HepG2 (cell line): ENCODE data around the gene FAM217B. TPM values are rescaled to one million over a fixed set of nuclear protein-coding genes. Genes with fewer than 3 reads are reported as not detected.

ENCODE experiments used
- ATAC-seq: fragments of 200-7000 bp; cut with Tn5 transposase; 3 replicates; pipeline ENCODE4 v1.9.1; 2020; ENCODE audit warnings: mild to moderate bottlenecking, moderate library complexity
- BruUV-seq: library from RNA; stranded (reverse); fragments of 400-500 nt; replicated peaks from 2 replicates; lab custom pipeline; 2021; lab: Mats Ljungman, UMichigan
- CTCF ChIA-PET: fragments of 300-600 bp; formaldehyde crosslinking; extraction: SDS; loops from one replicate; lab custom pipeline; 2021; ENCODE audit warnings: low total read pairs, inconsistent platforms, low intra/inter-chr PET ratio; lab: Yijun Ruan, JAX
- POLR2A ChIA-PET: fragments of 350-600 bp; sonication (Branson Sonifier 250); formaldehyde crosslinking; loops from one replicate; lab custom pipeline; 2020; ENCODE audit warnings: antibody characterized with exemption, inconsistent platforms; lab: Yijun Ruan, JAX
- DNase-seq: peaks from one replicate; pipeline ENCODE4 v3.0.0-alpha.2; 2015; ENCODE audit warnings: low spot score
- FAIRE-seq: peaks from 3 replicates; lab custom pipeline; 2011; peaks lifted over from hg19 to GRCh38; lab: Jason Lieb, UNC
- H2AFZ ChIP-seq: one replicate; pipeline ENCODE4 v1.6.1; 2011; ENCODE audit warnings: low read length, inconsistent platforms
- H3K27ac ChIP-seq: fragments of 300-600 bp; 3 replicates; pipeline ENCODE4 v1.8.0; 2011; ENCODE audit warnings: mixed run types, mild to moderate bottlenecking, mixed read lengths, low read length, inconsistent platforms; ENCODE audit not compliant: insufficient read depth; ENCODE audit errors: extremely low read length
- H3K27me3 ChIP-seq, 2 experiments: fragments of 200-600 bp in 1 of 2; 2 replicates in 1 of 2; 3 replicates in 1 of 2; pipeline versions ENCODE4 v1.6.0 to v1.8.0; 2011; ENCODE audit warnings: low read length in 2 of 2, mild to moderate bottlenecking in 2 of 2, moderate library complexity in 2 of 2, inconsistent platforms in 1 of 2; ENCODE audit not compliant: insufficient read depth in 2 of 2, control insufficient read depth in 1 of 2
- H3K36me3 ChIP-seq, 2 experiments: fragments of 200-600 bp in 1 of 2; replicated peaks in 1 of 2; 2 replicates in 1 of 2; 3 replicates in 1 of 2; pipeline versions ENCODE4 v1.5.1 to v1.8.0; 2011; ENCODE audit warnings: low read length in 2 of 2, inconsistent platforms in 1 of 2; ENCODE audit not compliant: insufficient read depth in 2 of 2, control insufficient read depth in 1 of 2
- H3K4me1 ChIP-seq: 2 replicates; pipeline ENCODE4 v1.5.1; 2012; ENCODE audit warnings: low read length, inconsistent platforms; ENCODE audit not compliant: insufficient read depth
- H3K4me2 ChIP-seq: 2 replicates; pipeline ENCODE4 v1.6.0; 2011; ENCODE audit warnings: low read depth, low read length, inconsistent platforms
- H3K4me3 ChIP-seq, 3 experiments: fragments of 200-600 bp in 1 of 3; sonication (generic), shearing (Covaris generic) in 1 of 3; replicated peaks in 1 of 3; 2 replicates each; pipeline ENCODE4 v1.5.1; 2011 to 2016; ENCODE audit warnings: low read length in 3 of 3, inconsistent platforms in 2 of 3, low read depth in 2 of 3, mild to moderate bottlenecking in 2 of 3, control low read depth in 1 of 3, mixed read lengths in 1 of 3; ENCODE audit not compliant: insufficient read depth in 1 of 3
- H3K79me2 ChIP-seq: one replicate; pipeline ENCODE4 v1.6.1; 2011; ENCODE audit warnings: low read length, inconsistent platforms; ENCODE audit not compliant: insufficient read depth
- H3K9ac ChIP-seq: 2 replicates; pipeline ENCODE4 v1.6.0; 2011; ENCODE audit warnings: mild to moderate bottlenecking, low read depth, low read length, inconsistent platforms; ENCODE audit not compliant: insufficient read depth
- H3K9me3 ChIP-seq: 2 replicates; pipeline ENCODE4 v1.5.1; 2012; ENCODE audit warnings: mild to moderate bottlenecking, low read length
- H4K20me1 ChIP-seq: 2 replicates; pipeline ENCODE4 v1.6.0; 2011; ENCODE audit warnings: inconsistent platforms, mild to moderate bottlenecking, low read length, moderate library complexity; ENCODE audit not compliant: insufficient read depth
- EP300 ChIP-seq, 3 experiments: sonication (generic) in 1 of 3; formaldehyde crosslinking in 1 of 3; IDR thresholded peaks; 2 replicates each; pipeline versions ENCODE4 v1.5.1 to v1.6.1; 2011 to 2020; ENCODE audit warnings: low read depth in 2 of 3, low read length in 2 of 3, borderline replicate concordance in 1 of 3, improper control_type of control experiment in 1 of 3, mild to moderate bottlenecking in 1 of 3, missing genetic modification reagents in 1 of 3, moderate library complexity in 1 of 3
- GMEB1 ChIP-seq: sonication (generic); formaldehyde crosslinking; IDR thresholded peaks from 2 replicates; pipeline ENCODE4 v1.5.1; 2020; ENCODE audit warnings: missing genetic modification reagents, mild to moderate bottlenecking, borderline replicate concordance
- HNF4A ChIP-seq: sonication (generic); formaldehyde crosslinking; IDR thresholded peaks from 2 replicates; pipeline ENCODE4 v1.4.0; 2020; ENCODE audit warnings: missing genetic modification reagents
- HNF4G ChIP-seq, 2 experiments: sonication (generic) in 1 of 2; formaldehyde crosslinking in 1 of 2; IDR thresholded peaks; 2 replicates each; pipeline versions ENCODE4 v1.4.0 to v1.6.1; 2011 to 2020; ENCODE audit warnings: borderline replicate concordance in 2 of 2, low read depth in 2 of 2, mild to moderate bottlenecking in 2 of 2, low read length in 1 of 2, missing genetic modification reagents in 1 of 2, moderate library complexity in 1 of 2
- MED8 ChIP-seq: sonication (generic); formaldehyde crosslinking; IDR thresholded peaks from 2 replicates; pipeline ENCODE4 v1.8.1; 2023; ENCODE audit warnings: mild to moderate bottlenecking, missing genetic modification reagents; ENCODE audit not compliant: insufficient replicate concordance
- NCOA2 ChIP-seq: sonication (generic); formaldehyde crosslinking; IDR thresholded peaks from 2 replicates; pipeline ENCODE4 v1.8.0; 2022; ENCODE audit warnings: inconsistent platforms
- NR2F6 ChIP-seq, 2 experiments: IDR thresholded peaks; 2 replicates each; pipeline ENCODE4 v1.6.1; 2016; ENCODE audit warnings: antibody characterized with exemption in 1 of 2, mild to moderate bottlenecking in 1 of 2
- PITX1 ChIP-seq: sonication (generic); formaldehyde crosslinking; IDR thresholded peaks from 2 replicates; pipeline ENCODE4 v1.5.1; 2020; ENCODE audit warnings: mild to moderate bottlenecking, missing genetic modification reagents
- SAP130 ChIP-seq: IDR thresholded peaks from 2 replicates; pipeline ENCODE4 v1.6.1; 2016; ENCODE audit warnings: low read depth
- ZNF12 ChIP-seq: sonication (generic); formaldehyde crosslinking; IDR thresholded peaks from 2 replicates; pipeline ENCODE4 v1.5.0; 2020; ENCODE audit warnings: missing genetic modification reagents
- ZNF207 ChIP-seq: fragments of 450-650 bp; IDR thresholded peaks from 2 replicates; pipeline ENCODE4 v1.6.1; 2016; ENCODE audit warnings: antibody characterized with exemption, borderline replicate concordance
- ZNF24 ChIP-seq: fragments of 450-650 bp; IDR thresholded peaks from 2 replicates; pipeline ENCODE4 v1.6.1; 2017; ENCODE audit warnings: antibody characterized with exemption, mild to moderate bottlenecking
- ZNF691 ChIP-seq: sonication (generic); formaldehyde crosslinking; IDR thresholded peaks from 2 replicates; pipeline ENCODE4 v1.4.0; 2020; ENCODE audit warnings: missing genetic modification reagents, low read depth, mild to moderate bottlenecking, borderline replicate concordance
- ZNF792 ChIP-seq: IDR thresholded peaks from 2 replicates; pipeline ENCODE4 v1.6.1; 2016
- WGBS: methylation state at CpG from one replicate; pipeline ENCODE4 v1.1.6; 2017; ENCODE audit warnings: low lambda C conversion rate; 5-methylcytosine and 5-hydroxymethylcytosine counted together
- in situ Hi-C: cut with HindIII; loops from 2 replicates; pipeline ENCODE4 v1.10.0; 2017; ENCODE audit warnings: low pct_unique_long_range_greater_than_20kb; ENCODE audit not compliant: extremely low pct_ligation_motif_present
- intact Hi-C: fragments of 100-400 bp; cut with micrococcal nuclease; formaldehyde crosslinking; loops from one replicate; pipeline ENCODE4 v1.10.0; 2022; ENCODE audit not compliant: unreplicated experiment
- polyA plus RNA-seq, 8 experiments: library from polyadenylated mRNA; depleted of rRNA in 3 of 8; stranded (reverse) in 7 of 8; unstranded in 1 of 8; fragments of >200 nt; fragmentation: Illumina TruSeq in 4 of 8; extraction: Trizol in 4 of 8; gene quantifications; 2 replicates each; pipeline versions ENCODE4 v1.2.1 to v1.2.3, GENCODE V29; 2011 to 2016; ENCODE audit warnings: low read depth in 4 of 8, missing spikeins in 1 of 8, mixed read lengths in 1 of 8; ENCODE audit not compliant: insufficient read depth in 1 of 8
- total RNA-seq, 5 experiments: library from RNA; depleted of rRNA; stranded (reverse); fragments of >200 nt; fragmentation: Illumina TruSeq; extraction: Trizol; gene quantifications; 2 replicates each; pipeline ENCODE4 v1.2.3, GENCODE V29; 2016; ENCODE audit warnings: low read depth in 1 of 5
- TF ChIP-seq, protein P1 (sequence below): sonication (generic); formaldehyde crosslinking; IDR thresholded peaks from 2 replicates; pipeline ENCODE4 v1.8.1; 2023; ENCODE audit warnings: missing genetic modification reagents, mild to moderate bottlenecking, borderline replicate concordance

FAM217B gene
- total and polyA plus RNA-seq, 2 of the 13 experiments (the other 11 are each of a cell fraction or from before 2014, with no cell fraction given) = 11.1 to 14.3 TPM

GRCh38 chr20:59940956-59941294 lies 736 bp downstream of the FAM217B start (continued):
- TF ChIP-seq HNF4G (IDR thresholded peaks at IDR 0.05; ENCODE audit: borderline replicate concordance, low read depth, low read length) = no peak
- 0 out of 2 replicates have a peak, but pooled peaks have one; percentile 11 for TF ChIP-seq HNF4G (CRISPR knock-in tag; IDR thresholded peaks at IDR 0.05; ENCODE audit: borderline replicate concordance, low read depth)
- TF ChIP-seq ZNF792 (CRISPR knock-in tag) = no peak
- TF ChIP-seq NCOA2 (CRISPR knock-in tag) = no peak

DNA sequence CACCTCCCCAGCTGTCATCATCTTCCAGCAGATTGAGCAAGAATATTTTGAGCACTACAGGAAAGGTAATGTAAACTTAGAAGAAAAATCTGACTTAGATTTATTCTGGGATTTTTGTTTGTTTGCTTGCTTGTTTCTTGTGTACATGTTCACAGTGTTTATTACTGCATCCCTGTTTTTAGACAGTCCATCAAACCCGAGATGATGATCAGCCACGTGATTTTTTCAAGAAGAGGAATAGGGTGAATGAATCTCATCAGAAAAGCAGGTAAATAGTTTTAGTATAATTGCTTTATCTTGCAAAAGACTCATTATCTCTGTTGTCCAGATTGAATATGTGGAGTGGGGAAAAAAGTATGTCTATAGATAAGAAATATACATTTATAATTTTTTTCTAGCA lies 2.1 kb downstream of the FAM217B start:
- CTCF ChIA-PET = no interaction called here
- Histone ChIP-seq H3K9ac (no peak overlapping the region), H3K79me2 (peaks cover 11% of the 10 kb centered on the region), H2AFZ (no peak overlapping the region), H3K4me3 (no peak overlapping the region), H3K4me2 (peak overlapping the region; percentile 84; the same call in 1 of the 2 replicates), H3K36me3 (peaks cover 8 to 17% of the 10 kb centered on the region in 2 experiments; a peak in 4 of 5 replicates), H3K27me3 (no peaks in the 10 kb centered on the region; a peak in 1 of 5 replicates), H3K4me1 (peaks cover 29% of the 10 kb centered on the region)
- intact Hi-C loops (no loop called here), in situ Hi-C loops (no loop called here)
- FAIRE-seq (peak; percentile 15), ATAC-seq (no peak), DNase-seq (no peak)
- BruUV-seq = no TSS peak
- POLR2A ChIA-PET = no interaction called here
- WGBS = 98% methylated on average over 2 of the region's 2 CpGs
- TF ChIP-seq EP300 (IDR thresholded peaks at IDR 0.05; ENCODE audit: low read depth in 2 of 2, low read length in 2 of 2) (no peak), EP300 (CRISPR knock-in tag; IDR thresholded peaks at IDR 0.05; ENCODE audit: borderline replicate concordance) (no peak), HNF4A (CRISPR knock-in tag) (no peak), ZNF12 (no peak)
- TF ChIP-seq, all 625 proteins: peak for 0
- H4K20me1 ChIP-seq = no peaks in the 10 kb centered on the region
- no peaks in the 10 kb centered on the region for H3K9me3 ChIP-seq
- H3K27ac ChIP-seq = no peak overlapping the region

DNA sequence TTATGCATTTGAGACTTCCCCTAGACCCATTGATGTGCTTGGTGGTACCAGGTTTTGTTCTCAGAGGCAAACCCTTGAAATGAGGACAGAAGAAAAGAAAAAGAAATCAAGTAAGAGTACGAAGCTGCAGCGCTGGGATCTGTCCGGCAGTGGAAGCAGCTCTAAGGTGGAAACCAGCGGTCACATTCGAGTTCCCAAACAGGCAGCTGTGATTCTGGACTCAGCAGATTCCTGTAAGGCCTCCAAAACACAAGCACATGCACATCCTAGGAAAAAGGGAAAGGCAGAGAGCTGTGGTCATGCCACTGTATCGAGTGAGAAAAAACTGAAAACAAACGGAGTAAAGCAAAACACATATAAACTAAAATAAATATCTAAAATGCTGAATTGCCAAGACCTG lies 4.5 kb downstream of the FAM217B start:
- ChIA-PET CTCF (no interaction called here), POLR2A (no interaction called here)
- intact Hi-C loops = no loop called here
- no peaks in the 10 kb centered on the region for H4K20me1 ChIP-seq
- H3K4me2 ChIP-seq = no peak overlapping the region
- H3K4me3 ChIP-seq = no peak overlapping the region
- no TSS peak for BruUV-seq
- H3K36me3 ChIP-seq = peaks cover 8 to 17% of the 10 kb centered on the region in 2 experiments; a peak in 4 of 5 replicates
- peaks cover 11% of the 10 kb centered on the region for H3K79me2 ChIP-seq
- H3K27ac ChIP-seq = no peak overlapping the region
- 95% methylated on average over 7 of the region's 7 CpGs for WGBS
- H3K9me3 ChIP-seq = no peaks in the 10 kb centered on the region
- peaks cover 13% of the 10 kb centered on the region for H3K4me1 ChIP-seq
- no peaks in the 10 kb centered on the region; a peak in 1 of 5 replicates for H3K27me3 ChIP-seq
- no peak overlapping the region for H3K9ac ChIP-seq
- no peak for ATAC-seq
- FAIRE-seq = no peak
- no peak for DNase-seq
- no peak overlapping the region for H2AFZ ChIP-seq
- in situ Hi-C loops = no loop called here
- no peak for TF ChIP-seq MED8 (CRISPR knock-in tag)
- no peak for TF ChIP-seq PITX1 (CRISPR knock-in tag)
- TF ChIP-seq ZNF691 (CRISPR knock-in tag) = no peak
- no peak for TF ChIP-seq ZNF24
- TF ChIP-seq SAP130 (CRISPR knock-in tag) = no peak
- TF ChIP-seq NR2F6 (IDR thresholded peaks at IDR 0.05) = no peak
- no peak for TF ChIP-seq NR2F6 (CRISPR knock-in tag; IDR thresholded peaks at IDR 0.05)
- TF ChIP-seq, protein P1, sequence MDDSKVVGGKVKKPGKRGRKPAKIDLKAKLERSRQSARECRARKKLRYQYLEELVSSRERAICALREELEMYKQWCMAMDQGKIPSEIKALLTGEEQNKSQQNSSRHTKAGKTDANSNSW (CRISPR knock-in tag) = no peak
- no peak for TF ChIP-seq GMEB1 (CRISPR knock-in tag)
- TF ChIP-seq ZNF207 = no peak
